GM12878 (cell line): Measurements from ENCODE around the gene ATL2. TPM values are rescaled to one million over a fixed set of nuclear protein-coding genes. Genes with fewer than 3 reads are reported as not detected.
A peak's percentile ranks its signal among the peaks of the same experiment; 100 is the strongest.

ENCODE experiments used
- ATAC-seq: fragments of 200-7000 bp; cut with Tn5 transposase; 3 replicates; pipeline ENCODE4 v1.9.1; 2020; ENCODE audit warnings: mild to moderate bottlenecking, moderate library complexity
- BruUV-seq: library from RNA; stranded (reverse); fragments of 400-500 nt; replicated peaks from 2 replicates; lab custom pipeline; 2021; lab: Mats Ljungman, UMichigan
- CTCF ChIA-PET: fragments of 300-600 bp; sonication (Branson Sonifier 250); formaldehyde crosslinking; extraction: SDS; loops from one replicate; lab custom pipeline; 2021; ENCODE audit warnings: inconsistent platforms; lab: Yijun Ruan, JAX
- POLR2A ChIA-PET: fragments of 350-600 bp; formaldehyde crosslinking; extraction: SDS; loops from one replicate; lab custom pipeline; 2021; ENCODE audit warnings: inconsistent platforms; lab: Charles Lee
- RAD21 ChIA-PET: fragments of 300-600 bp; sonication (Branson Sonifier 250); formaldehyde crosslinking; loops from one replicate; lab custom pipeline; 2023; ENCODE audit warnings: antibody characterized with exemption; ENCODE audit not compliant: unreplicated experiment; lab: Charles Lee
- SMC1A ChIA-PET: fragments of 300-600 bp; sonication (Branson Sonifier 250); formaldehyde crosslinking; loops from one replicate; lab custom pipeline; 2023; ENCODE audit not compliant: unreplicated experiment, uncharacterized antibody; lab: Charles Lee
- DNase-seq: peaks from one replicate; pipeline ENCODE4 v3.0.0-alpha.2; 2011; ENCODE audit warnings: low read depth, low spot score
- FAIRE-seq: peaks from 3 replicates; lab custom pipeline; 2011; peaks lifted over from hg19 to GRCh38; lab: Jason Lieb, UNC
- H2AFZ ChIP-seq: 2 replicates; pipeline ENCODE4 v1.6.0; 2011; ENCODE audit warnings: low read depth, low read length, control low read depth; ENCODE audit not compliant: control insufficient read depth
- H3K27ac ChIP-seq: 2 replicates; pipeline ENCODE4 v1.5.1; 2011; ENCODE audit warnings: control low read depth; ENCODE audit not compliant: control insufficient read depth, insufficient read depth
- H3K27me3 ChIP-seq, 2 experiments: replicated peaks in 1 of 2; 2 replicates each; pipeline versions ENCODE4 v1.6.0 to v1.6.1; 2011; ENCODE audit warnings: low read length in 1 of 2; ENCODE audit not compliant: control insufficient read depth in 2 of 2, insufficient read depth in 2 of 2
- H3K36me3 ChIP-seq, 2 experiments: 2 replicates each; pipeline ENCODE4 v1.5.1; 2011; ENCODE audit warnings: low read length in 1 of 2; ENCODE audit not compliant: control insufficient read depth in 2 of 2, insufficient read depth in 2 of 2
- H3K4me1 ChIP-seq: 2 replicates; pipeline ENCODE4 v1.6.1; 2011; ENCODE audit warnings: mild to moderate bottlenecking, low read length, moderate library complexity, mixed read lengths; ENCODE audit not compliant: control insufficient read depth, insufficient read depth
- H3K4me2 ChIP-seq: 2 replicates; pipeline ENCODE4 v1.6.0; 2011; ENCODE audit warnings: control low read depth; ENCODE audit not compliant: control insufficient read depth, insufficient read depth
- H3K4me3 ChIP-seq: fragments of 200-600 bp; sonication (generic); 2 replicates; pipeline ENCODE4 v1.5.1; 2016
- H3K79me2 ChIP-seq: 2 replicates; pipeline ENCODE4 v1.6.0; 2011; ENCODE audit warnings: low read length; ENCODE audit not compliant: control insufficient read depth, insufficient read depth
- H3K9ac ChIP-seq: 2 replicates; pipeline ENCODE4 v1.8.0; 2011; ENCODE audit warnings: low read length, control low read depth, mixed read lengths; ENCODE audit not compliant: control insufficient read depth, insufficient read depth
- H3K9me3 ChIP-seq: replicated peaks from 3 replicates; pipeline ENCODE4 v1.5.1; 2011; ENCODE audit warnings: mild to moderate bottlenecking, low read length; ENCODE audit not compliant: control insufficient read depth, insufficient read depth
- H4K20me1 ChIP-seq: 2 replicates; pipeline ENCODE4 v1.6.0; 2011; ENCODE audit not compliant: control insufficient read depth, insufficient read depth
- CHD4 ChIP-seq: fragments of 200-600 bp; sonication (generic); IDR thresholded peaks from 2 replicates; pipeline ENCODE4 v1.6.1; 2016; ENCODE audit warnings: mild to moderate bottlenecking
- IKZF2 ChIP-seq, 2 experiments: fragments of 450-650 bp; IDR thresholded peaks; 2 replicates each; pipeline ENCODE4 v1.6.1; 2017; ENCODE audit warnings: mild to moderate bottlenecking in 2 of 2, moderate library complexity in 2 of 2
- LARP7 ChIP-seq: fragments of 450-650 bp; IDR thresholded peaks from 2 replicates; pipeline ENCODE4 v1.6.1; 2017; ENCODE audit warnings: mild to moderate bottlenecking
- PML ChIP-seq: IDR thresholded peaks from 2 replicates; pipeline ENCODE4 v1.6.1; 2012; ENCODE audit warnings: low read length, inconsistent platforms
- ZNF217 ChIP-seq: fragments of 450-650 bp; IDR thresholded peaks from 2 replicates; pipeline ENCODE4 v1.6.1; 2017; ENCODE audit warnings: antibody characterized with exemption, mild to moderate bottlenecking
- WGBS: methylation state at CpG from one replicate; pipeline ENCODE4 v1.1.6; 2016; ENCODE audit warnings: low lambda C conversion rate; ENCODE audit not compliant: insufficient replicate concordance, insufficient coverage; ENCODE audit errors: missing lambda C conversion rate; 5-methylcytosine and 5-hydroxymethylcytosine counted together
- in situ Hi-C: fragments of 300-500 bp; cut with MboI; formaldehyde crosslinking; loops from 9 replicates; pipeline ENCODE4 v1.14.3; 2018; ENCODE audit warnings: mixed read lengths
- intact Hi-C: fragments of 100-400 bp; cut with micrococcal nuclease; formaldehyde crosslinking; loops from one replicate; pipeline ENCODE4 v1.14.2; 2022; ENCODE audit not compliant: unreplicated experiment
- polyA plus RNA-seq, 11 experiments: library from polyadenylated mRNA; depleted of rRNA in 4 of 11; unstranded in 6 of 11; stranded (reverse) in 5 of 11; fragments of >200 nt; fragmentation: Nextera tagmentation in 4 of 11; fragmentation: Illumina TruSeq in 1 of 11; extraction: Ambion mirVana in 4 of 11; extraction: Trizol in 1 of 11; gene quantifications; 1 replicate in 1 of 11; 2 replicates in 10 of 11; pipeline versions ENCODE4 v1.2.1 to v1.2.3, GENCODE V29; 2011 to 2016; ENCODE audit warnings: inconsistent platforms in 2 of 11, missing spikeins in 2 of 11, low read depth in 1 of 11
- total RNA-seq, 4 experiments: library from RNA; depleted of rRNA in 3 of 4; stranded (reverse); fragments of >200 nt in 3 of 4; fragmentation: Illumina TruSeq in 1 of 4; extraction: Trizol in 1 of 4; gene quantifications; 2 replicates each; pipeline versions ENCODE4 v1.2.1 to v1.2.3, GENCODE V29; 2013 to 2021
- TF ChIP-seq, protein P1 (sequence below): fragments of 450-650 bp; IDR thresholded peaks from 2 replicates; pipeline ENCODE4 v1.6.1; 2018; ENCODE audit warnings: borderline replicate concordance, mild to moderate bottlenecking; ENCODE audit not compliant: partially characterized antibody
- TF ChIP-seq, protein P2 (sequence below): fragments of 150-350 bp; IDR thresholded peaks from 2 replicates; pipeline ENCODE4 v1.6.1; 2016; ENCODE audit warnings: low read depth, low read length
- TF ChIP-seq, protein P3 (sequence below): fragments of 450-650 bp; IDR thresholded peaks from 2 replicates; pipeline ENCODE4 v1.6.1; 2018; ENCODE audit warnings: mild to moderate bottlenecking, low read depth, moderate library complexity; ENCODE audit not compliant: partially characterized antibody

Gene ATL2
- total and polyA plus RNA-seq, 10 of the 15 experiments (the other 5 are each of a cell fraction or from before 2014, with no cell fraction given), result 8.6 to 51.5 (median 41.8) TPM

- TF ChIP-seq, protein P1, sequence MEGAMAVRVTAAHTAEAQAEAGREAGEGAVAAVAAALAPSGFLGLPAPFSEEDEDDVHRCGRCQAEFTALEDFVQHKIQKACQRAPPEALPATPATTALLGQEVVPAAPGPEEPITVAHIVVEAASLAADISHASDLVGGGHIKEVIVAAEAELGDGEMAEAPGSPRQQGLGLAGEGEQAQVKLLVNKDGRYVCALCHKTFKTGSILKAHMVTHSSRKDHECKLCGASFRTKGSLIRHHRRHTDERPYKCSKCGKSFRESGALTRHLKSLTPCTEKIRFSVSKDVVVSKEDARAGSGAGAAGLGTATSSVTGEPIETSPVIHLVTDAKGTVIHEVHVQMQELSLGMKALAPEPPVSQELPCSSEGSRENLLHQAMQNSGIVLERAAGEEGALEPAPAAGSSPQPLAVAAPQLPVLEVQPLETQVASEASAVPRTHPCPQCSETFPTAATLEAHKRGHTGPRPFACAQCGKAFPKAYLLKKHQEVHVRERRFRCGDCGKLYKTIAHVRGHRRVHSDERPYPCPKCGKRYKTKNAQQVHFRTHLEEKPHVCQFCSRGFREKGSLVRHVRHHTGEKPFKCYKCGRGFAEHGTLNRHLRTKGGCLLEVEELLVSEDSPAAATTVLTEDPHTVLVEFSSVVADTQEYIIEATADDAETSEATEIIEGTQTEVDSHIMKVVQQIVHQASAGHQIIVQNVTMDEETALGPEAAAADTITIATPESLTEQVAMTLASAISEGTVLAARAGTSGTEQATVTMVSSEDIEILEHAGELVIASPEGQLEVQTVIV, result no peak
- TF ChIP-seq PML (no peak), ZNF217 (no peak), LARP7 (no peak), CHD4 (no peak), IKZF2 (IDR thresholded peaks at IDR 0.05) (no peak)
- TF ChIP-seq, protein P2, sequence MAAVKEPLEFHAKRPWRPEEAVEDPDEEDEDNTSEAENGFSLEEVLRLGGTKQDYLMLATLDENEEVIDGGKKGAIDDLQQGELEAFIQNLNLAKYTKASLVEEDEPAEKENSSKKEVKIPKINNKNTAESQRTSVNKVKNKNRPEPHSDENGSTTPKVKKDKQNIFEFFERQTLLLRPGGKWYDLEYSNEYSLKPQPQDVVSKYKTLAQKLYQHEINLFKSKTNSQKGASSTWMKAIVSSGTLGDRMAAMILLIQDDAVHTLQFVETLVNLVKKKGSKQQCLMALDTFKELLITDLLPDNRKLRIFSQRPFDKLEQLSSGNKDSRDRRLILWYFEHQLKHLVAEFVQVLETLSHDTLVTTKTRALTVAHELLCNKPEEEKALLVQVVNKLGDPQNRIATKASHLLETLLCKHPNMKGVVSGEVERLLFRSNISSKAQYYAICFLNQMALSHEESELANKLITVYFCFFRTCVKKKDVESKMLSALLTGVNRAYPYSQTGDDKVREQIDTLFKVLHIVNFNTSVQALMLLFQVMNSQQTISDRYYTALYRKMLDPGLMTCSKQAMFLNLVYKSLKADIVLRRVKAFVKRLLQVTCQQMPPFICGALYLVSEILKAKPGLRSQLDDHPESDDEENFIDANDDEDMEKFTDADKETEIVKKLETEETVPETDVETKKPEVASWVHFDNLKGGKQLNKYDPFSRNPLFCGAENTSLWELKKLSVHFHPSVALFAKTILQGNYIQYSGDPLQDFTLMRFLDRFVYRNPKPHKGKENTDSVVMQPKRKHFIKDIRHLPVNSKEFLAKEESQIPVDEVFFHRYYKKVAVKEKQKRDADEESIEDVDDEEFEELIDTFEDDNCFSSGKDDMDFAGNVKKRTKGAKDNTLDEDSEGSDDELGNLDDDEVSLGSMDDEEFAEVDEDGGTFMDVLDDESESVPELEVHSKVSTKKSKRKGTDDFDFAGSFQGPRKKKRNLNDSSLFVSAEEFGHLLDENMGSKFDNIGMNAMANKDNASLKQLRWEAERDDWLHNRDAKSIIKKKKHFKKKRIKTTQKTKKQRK, result no peak
- TF ChIP-seq, protein P3, sequence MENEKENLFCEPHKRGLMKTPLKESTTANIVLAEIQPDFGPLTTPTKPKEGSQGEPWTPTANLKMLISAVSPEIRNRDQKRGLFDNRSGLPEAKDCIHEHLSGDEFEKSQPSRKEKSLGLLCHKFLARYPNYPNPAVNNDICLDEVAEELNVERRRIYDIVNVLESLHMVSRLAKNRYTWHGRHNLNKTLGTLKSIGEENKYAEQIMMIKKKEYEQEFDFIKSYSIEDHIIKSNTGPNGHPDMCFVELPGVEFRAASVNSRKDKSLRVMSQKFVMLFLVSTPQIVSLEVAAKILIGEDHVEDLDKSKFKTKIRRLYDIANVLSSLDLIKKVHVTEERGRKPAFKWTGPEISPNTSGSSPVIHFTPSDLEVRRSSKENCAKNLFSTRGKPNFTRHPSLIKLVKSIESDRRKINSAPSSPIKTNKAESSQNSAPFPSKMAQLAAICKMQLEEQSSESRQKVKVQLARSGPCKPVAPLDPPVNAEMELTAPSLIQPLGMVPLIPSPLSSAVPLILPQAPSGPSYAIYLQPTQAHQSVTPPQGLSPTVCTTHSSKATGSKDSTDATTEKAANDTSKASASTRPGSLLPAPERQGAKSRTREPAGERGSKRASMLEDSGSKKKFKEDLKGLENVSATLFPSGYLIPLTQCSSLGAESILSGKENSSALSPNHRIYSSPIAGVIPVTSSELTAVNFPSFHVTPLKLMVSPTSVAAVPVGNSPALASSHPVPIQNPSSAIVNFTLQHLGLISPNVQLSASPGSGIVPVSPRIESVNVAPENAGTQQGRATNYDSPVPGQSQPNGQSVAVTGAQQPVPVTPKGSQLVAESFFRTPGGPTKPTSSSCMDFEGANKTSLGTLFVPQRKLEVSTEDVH, result no peak
- no peaks in the 10 kb centered on the region for H4K20me1 ChIP-seq
- RAD21 ChIA-PET, result no interaction called here
- peaks cover 2% of the 10 kb centered on the region; the same call in 1 of the 2 replicates for H3K79me2 ChIP-seq
- WGBS, result 69% methylated on average over 2 of the region's 2 CpGs
- ATAC-seq (peak; percentile 45), FAIRE-seq (no peak), DNase-seq (no peak)
- in situ Hi-C loops (no loop called here), intact Hi-C loops (no loop called here)
- SMC1A ChIA-PET, result interaction anchor here (1.0 kb wide), 1 partner anchor 209 kb away, joined by 4 read pairs; no protein-coding TSS in a partner anchor
- H3K36me3 ChIP-seq, result peaks cover 13 to 23% of the 10 kb centered on the region in 2 experiments
- H2AFZ ChIP-seq, result no peak overlapping the region
- H3K9ac ChIP-seq, result no peak overlapping the region
- CTCF ChIA-PET, result interaction anchor here (3.0 kb wide), 1 partner anchor 17 kb away, joined by 9 read pairs; no protein-coding TSS in a partner anchor
- no peak overlapping the region for H3K4me2 ChIP-seq
- no peaks in the 10 kb centered on the region for H3K9me3 ChIP-seq
- POLR2A ChIA-PET, result interaction anchor here (1.2 kb wide), 1 partner anchor 364 kb away, joined by 3 read pairs; no protein-coding TSS in a partner anchor
- BruUV-seq, result no TSS peak
- H3K4me3 ChIP-seq, result no peak overlapping the region
- H3K27me3 ChIP-seq, result no peaks in the 10 kb centered on the region
- peaks cover 18% of the 10 kb centered on the region for H3K4me1 ChIP-seq
- no peak overlapping the region for H3K27ac ChIP-seq
These were observed 78.5 kb downstream of the ATL2 start for GRCh38 chr2:38298539-38298938.
